Cerebellar cortex (tissue), 1 donor: Measurements from ENCODE around the gene NUDT2.
A peak's percentile ranks its signal among the peaks of the same experiment; 100 is the strongest.

Experiments used
- DNase-seq: peaks from one replicate; pipeline ENCODE4 v3.0.0-alpha.2; 2015; ENCODE audit warnings: low spot score

NUDT2 gene

DNA sequence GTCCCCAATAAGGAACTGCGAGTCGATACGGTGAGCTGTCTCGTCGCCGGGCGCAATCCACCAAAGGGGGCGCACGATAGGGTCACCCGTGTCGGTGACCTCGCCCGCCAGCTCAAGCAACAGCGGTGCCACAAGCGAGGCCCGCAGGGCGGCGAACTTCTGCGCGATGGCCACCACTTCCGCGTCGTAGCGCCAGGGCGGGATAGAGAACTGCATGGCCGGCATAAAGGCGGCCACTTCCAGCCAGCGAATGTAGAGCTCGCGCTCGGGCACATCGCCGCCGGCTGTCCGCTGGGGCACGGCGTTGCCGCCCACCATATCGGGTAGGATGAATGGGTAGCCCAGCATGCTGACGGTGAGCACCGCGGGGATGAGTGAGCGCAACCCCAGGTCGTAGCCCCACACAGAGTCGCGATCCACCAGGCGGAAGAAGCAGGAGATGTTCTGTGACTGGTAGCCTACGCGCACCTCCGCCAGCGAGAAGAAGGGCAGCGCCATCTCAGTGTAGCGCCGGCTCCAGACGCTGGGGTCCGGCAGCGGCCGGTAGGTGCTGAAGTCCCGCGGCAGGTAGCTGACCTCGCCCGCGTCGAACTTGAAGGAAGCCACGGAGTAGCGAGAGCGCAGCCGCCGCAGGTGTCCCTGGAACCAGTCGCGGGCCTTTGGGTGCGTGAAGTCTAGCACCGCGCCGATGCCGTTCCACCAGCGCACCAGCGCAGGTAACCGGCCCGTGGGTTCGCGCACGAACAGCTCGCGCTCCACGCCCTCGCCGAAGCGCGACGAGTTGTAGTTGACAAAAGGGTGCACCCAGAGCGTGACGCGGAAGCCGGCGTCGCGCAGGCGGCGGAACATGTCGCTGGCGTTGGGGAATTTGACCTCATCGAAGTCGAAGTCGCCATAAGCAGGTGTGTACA is 41.9 kb downstream of the NUDT2 start:
- DNase-seq: no peak

DNA sequence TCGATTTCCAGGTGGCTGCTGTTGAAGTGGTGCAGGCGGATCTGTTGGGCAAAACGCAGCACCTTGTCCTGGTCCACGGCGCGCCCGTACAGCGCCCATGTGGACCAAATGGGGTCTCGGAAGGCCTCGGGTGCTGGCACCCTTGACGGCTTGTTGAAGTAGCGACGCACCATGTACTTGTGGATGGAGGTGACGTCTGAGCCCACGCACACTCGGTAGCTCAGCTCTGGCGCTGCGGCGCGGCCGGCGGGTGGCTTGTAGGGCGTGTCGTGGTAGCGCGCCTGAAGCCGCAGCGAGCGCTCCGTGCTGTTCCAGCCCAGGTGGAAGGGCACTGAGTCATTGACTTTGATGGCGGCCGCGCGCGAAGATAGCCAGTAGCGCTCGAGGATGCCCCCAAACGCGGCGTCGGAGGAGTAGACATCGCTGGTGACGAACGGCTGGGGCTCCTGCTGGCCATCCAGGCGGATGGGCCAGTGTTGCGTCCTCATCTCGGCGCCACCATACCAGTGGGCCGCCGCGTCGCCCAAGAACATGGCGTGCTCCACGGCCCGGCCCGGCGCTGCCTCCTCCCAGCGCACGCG is 42.6 kb downstream of the NUDT2 start:
- DNase-seq: no peak

DNA sequence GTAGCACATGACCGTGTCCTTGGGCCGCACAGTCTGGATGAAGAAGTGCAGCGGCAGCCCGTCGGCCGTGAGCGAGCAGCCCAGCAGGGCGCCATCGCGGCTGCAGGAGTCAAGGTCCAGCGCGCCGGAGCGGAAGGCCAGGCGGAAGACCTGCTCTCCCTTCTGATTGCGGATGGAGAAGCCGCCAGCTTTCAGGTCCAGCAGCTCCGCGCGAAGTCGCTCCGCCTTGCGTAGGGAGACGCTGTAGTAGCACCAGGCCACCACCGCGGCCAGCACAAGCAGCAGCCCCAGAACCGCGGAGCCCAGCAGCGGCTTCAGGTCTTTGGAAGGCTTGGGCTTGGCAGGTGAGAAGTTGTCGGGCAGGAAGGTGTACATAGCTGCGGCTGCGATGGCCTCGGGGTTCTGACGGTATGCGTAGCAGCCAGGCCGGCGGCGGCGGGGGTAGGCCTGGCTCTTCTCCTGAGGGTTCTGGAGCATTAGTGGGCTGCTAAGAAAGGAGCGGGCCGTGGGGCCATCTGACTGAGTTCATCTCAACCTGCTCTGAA is 43.2 kb downstream of the NUDT2 start:
- no peak for DNase-seq

DNA sequence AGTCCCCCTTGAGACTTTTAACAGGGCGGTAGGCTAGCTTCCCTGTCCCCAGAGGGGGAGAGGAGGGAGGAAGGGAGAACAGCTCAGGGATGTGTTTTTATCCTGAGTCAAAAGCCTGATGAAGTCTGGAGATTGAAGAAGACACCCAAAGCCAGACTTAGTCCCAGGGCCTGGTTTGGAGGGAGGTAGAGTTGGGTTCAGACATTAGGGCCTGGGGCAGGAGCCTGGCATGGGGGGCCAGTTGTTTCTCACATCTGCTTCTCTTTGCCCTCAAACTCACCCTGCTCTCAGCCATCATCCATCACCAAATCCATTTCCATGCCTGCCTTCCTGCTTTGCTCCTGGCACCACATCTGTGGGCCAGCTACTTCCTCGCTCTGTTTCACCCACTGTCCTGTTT is 44.4 kb downstream of the NUDT2 start:
- DNase-seq: no peak

DNA sequence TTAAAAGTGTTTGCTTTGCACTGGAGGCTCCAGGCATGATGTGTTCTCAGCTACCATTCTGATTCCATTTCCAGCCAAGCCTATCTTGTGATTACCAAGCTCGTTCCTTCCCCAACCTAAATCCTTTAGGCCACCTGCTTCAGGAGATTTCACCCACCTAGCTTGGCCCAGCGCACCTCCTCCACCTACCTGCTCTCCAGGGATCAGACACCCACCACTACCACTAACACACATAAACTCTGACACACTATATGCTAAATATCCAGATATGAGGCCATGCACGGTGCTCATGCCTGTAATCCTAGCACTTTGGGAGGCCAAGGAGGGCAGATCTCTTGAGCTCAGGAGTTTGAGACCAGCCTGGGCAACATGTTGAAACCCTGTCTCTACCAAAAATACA is 45.0 kb downstream of the NUDT2 start:
- no peak for DNase-seq

DNA sequence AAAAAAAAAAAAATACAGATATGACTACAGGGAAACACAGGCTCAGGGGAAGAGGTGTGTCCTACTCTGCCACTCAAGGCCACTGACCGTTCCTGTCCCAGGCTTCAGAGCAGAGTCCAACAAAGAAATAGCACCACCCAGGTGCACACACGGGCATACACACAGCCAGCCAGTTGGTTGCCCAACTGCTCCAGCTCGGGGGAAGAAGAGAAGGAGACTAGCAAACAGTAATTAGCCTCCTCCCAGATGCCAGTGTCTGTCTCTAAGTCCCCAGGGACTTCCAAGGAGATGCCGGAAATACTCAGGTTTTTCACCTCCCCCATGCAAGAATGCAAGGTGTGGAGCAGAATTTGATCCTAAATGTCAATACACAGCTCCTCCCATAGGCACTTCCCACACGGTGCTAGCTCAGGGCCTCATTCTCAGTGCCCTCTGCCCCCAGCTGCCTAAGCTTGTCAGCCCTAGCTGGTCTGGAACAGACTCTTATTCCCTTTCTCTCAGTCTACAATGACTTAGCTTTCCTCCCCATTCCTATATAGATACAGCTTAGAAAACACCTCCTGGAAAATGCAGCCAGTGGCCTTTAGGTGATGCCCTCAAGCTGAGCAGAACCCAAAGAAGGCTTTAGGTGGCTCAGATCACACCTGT is 45.7 kb downstream of the NUDT2 start:
- no peak for DNase-seq

DNA sequence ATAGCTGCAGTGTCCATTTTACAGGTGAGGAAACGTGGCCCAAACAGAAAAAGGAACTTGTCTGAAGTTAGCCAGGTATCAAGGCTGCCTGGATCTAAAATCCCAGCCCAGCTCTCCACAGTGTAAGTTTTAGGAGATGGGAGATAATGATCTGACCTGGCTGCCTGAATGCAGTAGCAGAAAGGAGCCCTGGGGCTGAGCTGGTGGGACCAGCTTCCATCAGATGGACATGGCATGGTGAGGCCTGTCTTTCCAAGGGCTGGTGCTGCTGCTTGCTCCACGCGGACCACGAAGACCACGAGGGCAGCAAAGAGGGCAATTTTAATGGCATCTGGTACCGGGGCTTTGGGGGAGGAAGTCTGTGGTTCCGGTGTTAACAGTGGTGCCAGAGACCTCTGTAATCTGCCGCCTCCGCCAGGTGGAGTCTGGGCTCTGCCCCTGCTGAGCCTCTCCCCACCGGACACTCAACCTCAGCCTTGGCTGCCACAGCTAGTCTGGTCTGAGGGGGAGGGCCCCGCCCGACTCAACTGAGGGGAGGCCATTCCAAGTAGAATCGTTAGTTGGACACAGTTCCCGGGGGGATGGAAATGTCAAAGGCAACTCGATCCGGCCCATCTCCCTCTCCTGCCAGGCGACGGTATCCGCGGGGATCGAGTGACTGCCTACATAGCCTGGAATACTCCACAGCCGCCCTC is 46.7 kb downstream of the NUDT2 start:
- peak; percentile 40 for DNase-seq

DNA sequence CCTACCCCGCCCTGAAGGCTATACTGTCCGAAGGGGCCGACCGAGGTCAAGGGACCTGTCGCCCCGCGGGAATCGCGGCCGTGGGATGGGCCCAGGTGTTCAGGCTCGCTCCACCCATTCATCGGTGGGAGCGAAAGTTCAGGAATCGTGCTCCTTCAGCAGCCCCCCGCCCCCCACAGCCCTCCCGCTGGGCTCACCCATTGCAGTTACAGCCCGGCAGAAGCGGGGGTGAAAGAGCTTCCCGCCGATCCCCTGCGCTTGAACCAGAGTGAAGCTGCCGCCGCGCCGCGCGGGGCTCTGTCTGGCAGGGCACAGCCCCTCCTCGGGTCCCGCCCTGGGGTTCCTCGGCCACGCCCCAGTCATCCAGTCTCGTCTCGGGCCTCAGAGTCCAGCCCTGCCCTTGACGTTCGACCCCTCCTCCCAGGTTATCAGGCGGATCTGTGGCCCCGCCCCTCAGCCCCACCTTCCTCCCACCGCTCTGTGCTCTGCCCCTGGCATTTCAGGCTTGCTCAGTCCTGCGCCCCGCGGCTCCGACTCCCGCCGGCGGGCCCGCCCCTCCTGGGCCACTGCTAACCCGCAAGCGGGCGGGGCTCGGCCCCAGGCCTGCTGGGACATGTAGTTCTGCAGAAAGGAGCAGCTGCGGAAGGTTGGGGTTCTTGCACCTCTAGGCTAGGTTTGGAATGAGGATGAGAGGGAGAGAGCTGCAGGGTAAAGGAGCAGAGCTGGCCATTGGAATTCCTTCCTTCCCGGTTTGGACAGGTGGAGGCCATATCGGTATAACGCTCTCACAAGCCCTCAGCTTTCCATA is 47.4 kb downstream of the NUDT2 start, which contains the start of gene MYORG:
TSS of gene MYORG (minus strand) at position 303 of the 808 bp plus-strand sequence. CDS start 3,955 bp downstream, outside the sequence.
- peak; percentile 93 for DNase-seq

DNA sequence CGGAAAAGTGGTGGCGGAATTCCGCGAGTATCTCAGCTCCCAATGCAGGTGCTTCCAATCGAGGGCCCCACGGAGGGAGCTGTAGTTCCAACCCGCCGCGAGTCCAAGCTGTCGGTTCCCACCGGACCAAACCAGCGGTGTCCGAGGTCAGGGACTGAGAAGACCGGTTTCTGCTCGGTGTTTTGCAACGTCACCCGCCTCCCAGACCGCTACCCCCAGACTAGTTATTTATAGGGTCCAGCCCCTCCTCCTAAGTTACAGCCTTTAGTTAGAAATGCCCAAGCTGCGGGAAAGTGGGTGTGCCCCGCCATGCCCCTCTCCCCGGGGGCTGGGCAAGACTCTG is 48.0 kb downstream of the NUDT2 start:
- DNase-seq: no peak

DNA sequence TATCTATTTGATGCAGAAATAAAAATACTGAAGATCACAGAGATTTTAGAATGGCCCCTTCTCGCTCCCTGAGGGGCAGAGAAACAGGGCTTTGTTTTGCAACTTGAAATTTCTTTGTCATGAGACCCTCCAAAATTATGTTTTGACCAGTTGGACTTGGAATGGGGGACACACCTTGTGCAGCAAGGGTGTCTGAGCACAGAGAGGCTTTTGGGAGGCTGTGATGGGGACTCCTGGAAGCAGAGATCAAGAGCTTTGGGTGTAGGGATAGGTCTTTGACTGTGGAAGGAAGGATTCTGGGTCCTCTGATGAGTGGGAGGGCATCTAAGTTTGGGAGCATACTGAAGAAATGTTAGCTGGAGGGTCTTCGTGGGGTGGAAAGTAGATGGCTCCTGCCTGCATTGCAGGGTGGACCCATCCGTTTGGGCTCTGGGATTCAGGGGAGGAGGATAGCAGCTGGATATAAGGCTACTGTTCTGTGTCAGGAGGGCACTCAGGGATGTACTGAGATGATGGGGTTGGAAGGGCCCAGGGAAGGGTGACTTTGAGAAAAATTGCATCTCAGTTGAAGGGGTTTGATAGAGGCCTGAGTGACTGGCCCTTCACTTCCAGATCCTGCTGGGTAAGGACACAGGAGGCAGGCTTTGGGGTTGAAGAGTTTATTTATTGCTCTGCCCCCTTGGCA is 49.1 kb downstream of the NUDT2 start:
- DNase-seq: no peak

DNA sequence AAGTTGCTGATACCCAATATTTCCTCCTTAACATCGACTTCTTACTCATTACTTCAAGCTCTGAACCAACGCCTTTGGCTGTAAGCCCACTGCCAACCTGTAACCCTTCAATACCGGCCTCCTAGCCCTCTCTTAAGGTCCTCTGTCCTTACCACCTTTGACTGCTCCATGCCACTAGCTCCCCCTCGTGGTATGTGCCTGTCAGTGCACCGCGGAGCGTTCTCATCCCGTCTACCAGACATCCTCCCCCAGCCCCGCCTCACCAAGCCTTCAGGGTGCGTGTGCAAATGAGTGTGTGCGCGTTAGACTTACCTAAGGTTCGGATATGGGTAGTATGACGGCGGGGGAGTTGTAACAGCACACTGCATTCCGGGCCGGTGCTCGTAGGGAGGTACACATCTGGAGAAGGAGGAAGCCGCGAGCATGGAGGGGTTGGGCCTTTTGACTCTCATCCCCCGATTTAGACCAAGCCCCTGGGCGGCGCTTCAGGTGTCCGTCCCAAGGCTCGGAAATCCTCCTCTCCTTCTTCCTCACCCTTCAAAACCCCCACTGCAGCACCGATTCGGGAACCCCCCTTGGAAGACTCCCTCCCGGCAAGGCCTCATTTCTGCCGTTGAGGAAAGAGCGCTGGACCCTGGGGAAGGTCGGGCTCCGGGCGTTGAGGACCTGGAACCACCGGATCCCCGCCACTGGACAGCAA is 50.1 kb downstream of the NUDT2 start:
- peak; percentile 77 for DNase-seq

DNA sequence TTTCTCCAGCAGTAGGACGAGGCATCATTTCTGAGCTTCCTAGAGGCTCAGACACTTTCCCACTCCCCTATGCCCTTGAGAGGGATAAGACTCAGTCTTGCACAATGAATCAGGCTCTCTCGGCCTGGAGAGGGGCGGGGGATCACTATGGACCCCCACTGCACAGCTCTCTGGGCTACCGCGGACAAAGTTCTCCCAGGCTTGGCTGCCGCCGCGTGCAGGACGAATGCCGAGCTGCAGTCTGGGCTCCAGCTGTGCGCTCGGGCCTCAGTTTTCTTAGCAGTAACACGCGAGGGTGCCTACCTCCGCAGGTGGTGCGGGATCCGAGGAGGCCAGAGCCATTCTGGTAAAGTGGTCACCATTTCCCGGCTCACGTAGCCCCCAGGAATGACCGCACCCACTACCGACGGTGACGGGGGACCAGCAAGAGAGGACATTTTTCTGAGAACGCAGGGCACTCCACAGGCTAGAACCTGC is 50.7 kb downstream of the NUDT2 start:
- DNase-seq: no peak

DNA sequence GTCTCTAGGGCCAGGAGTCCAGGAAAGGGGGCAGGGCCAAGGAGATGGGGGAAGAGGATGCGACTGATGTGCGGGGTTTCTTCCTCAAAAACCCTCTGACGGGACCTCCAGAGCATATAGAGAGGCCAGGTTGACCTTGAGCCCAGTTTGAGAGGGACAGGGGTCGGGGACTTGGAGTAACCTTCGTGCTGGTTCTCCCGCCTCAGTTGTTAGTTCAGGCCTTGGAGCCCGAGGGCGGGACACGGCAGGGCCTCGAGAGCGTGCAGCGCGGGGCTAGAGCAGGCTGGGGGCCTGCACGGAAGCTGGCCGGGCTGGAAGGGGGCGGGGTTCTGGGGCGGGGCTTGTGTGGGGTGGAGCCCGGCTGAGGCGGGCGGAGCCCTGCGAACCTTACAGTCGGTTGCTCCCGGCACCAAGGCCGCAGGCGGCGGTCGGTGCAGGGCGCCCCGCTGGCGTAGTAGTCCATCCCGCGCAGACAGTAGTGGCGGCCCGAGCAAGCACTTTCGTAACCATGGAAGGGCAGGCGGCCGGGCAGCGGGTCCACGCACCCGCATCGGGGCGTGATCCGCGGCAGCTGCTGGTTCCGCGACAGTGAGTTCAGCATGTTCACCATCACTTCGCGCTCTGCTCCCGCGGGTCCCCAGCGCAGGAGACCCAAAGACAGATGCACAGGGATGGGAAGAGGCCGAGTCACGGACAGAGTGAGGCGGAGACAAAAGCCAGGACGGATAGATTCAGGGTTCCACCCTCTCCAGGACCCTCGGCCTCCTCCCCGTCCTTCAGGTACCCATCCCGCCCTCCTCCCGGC is 51.3 kb downstream of the NUDT2 start:
- peak; percentile 63 for DNase-seq

DNA sequence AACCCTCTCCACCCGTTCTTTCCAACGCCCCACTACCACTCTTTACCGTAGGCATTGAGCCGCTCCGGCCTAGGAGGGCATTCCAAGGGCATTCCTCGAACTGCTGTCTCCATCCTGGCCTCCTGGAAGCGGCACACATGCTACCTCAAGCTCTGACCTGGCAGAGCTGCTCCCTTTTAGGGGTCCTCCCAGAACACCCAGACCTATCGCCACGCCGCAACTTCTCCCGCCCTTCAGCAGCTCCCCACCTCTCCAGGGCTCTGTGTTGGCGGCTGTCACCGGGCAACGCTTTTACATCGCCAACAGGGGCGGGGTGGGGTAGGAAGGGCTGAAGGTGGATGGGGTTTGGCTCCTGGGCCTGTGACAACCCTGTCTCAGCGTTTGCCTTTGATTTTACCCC is 52.0 kb downstream of the NUDT2 start:
- DNase-seq: no peak

DNA sequence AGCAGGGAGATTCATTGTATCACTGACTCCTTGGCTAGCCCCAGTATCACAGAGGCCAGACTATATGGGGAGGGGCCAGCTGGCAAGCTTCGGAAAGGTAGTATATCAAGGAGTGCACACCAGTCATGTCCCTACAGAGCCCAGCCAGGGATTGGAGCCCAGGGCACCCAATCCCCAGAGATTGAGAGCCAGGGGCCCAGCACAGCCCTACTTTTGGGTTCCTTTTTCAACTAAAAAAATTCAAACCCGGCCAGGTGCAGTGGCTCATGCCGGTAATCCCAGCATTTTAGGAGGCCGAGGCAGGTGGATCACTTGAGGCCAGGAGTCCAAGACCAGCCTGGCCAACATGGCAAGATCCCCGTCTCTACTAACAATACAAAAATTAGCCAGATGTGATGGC is 52.7 kb downstream of the NUDT2 start:
- DNase-seq: no peak

DNA sequence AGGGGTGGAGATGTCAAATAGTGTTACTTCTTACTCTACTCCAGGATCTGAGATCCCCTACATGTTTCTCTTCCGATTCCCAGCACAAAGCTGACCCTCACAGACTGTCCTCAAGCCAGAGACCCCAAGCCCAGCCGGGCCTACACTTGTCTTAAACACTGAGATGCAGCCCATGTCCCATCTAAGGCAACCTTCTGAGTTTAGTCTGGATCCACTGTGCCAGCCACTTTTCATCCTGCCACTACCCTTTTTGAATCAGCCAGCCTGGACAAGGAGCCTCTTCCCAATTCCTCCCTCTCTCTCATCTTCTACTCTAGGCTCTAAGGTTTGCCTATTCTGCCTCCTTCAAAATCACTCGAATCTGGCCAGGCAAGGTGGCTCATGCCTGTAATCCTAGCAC is 53.5 kb downstream of the NUDT2 start:
- DNase-seq: no peak

DNA sequence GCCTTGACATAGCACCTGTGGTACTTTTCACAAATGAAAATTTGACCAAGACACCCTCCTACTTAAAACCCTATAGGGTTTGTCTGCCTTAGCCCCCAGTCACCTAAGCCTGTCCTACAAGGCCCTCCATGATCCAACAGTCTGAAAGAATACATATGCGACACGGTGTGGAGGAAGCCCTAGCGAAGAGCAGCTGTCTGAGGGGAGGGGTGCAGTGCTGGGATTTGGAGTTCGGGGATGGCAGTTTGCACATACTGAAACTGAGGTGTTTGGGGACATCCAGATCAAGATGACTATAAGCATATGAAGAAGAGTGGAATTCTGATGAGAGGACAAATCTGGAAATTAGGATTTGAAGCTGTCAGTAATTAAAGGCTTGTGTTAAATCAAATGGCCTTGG is 54.5 kb downstream of the NUDT2 start:
- DNase-seq: no peak

DNA sequence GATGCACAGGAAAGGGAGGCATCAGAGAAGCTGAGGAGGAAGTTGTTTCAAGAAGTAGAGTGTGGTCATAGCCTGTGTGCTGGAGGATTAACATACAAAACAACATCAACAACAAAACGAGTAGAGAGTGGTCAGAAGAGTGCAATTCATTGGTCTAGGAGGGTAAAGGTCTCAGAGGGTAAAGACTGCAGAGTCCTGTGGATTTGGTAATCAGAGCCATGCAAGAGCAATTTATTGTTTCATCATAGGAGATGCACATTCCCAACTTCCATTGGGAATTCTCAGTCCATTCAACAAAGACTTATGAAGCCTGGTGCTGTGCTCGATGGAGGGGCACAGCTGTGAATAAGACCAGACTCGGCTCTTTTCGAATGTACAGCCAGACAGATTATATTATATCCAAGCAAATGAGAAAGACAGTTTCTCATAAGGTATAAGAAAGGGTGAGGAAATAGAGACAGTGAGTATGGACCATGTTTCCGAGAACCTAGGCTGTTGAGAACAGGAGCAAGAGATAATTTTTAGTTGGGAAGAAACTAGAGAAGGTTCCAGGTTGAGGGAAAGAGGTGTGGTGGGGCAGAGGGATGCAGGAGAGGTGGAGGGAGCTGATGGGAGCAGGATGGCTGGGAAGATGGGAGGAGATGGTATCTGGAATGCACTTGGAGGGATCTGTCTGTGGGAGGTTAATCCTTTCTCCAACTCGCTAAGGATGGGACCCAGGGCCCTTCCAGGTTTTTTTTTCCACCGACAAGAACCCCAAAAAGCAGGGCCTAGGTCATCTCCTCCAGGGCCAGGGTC is 55.2 kb downstream of the NUDT2 start:
- no peak for DNase-seq
